Stimulated activated CD4-positive, alpha-beta T cell treated with anti-CD3 and anti-CD28 coated beads, Interleukin-2, amount 100 ng/mL, for 24 hours (primary cell): Measurements from ENCODE around the gene LYPD3.
"Not testable (repeated sequence)": the region's sequence is repeated elsewhere in the genome, so short reads cannot be mapped to it uniquely, and the experiment has no call there.

Experiments used
- DNase-seq, 2 donors: peaks; one replicate each; pipeline ENCODE4 v3.0.0-alpha.2; 2020

The LYPD3 gene

GRCh38 chr19:43465468-43466120 lies at the start of gene LYPD3:
Gene LYPD3 (minus strand): TSS chr19:43465608. CDS start chr19:43465571, 37 bp downstream.
- no peak for DNase-seq

DNA sequence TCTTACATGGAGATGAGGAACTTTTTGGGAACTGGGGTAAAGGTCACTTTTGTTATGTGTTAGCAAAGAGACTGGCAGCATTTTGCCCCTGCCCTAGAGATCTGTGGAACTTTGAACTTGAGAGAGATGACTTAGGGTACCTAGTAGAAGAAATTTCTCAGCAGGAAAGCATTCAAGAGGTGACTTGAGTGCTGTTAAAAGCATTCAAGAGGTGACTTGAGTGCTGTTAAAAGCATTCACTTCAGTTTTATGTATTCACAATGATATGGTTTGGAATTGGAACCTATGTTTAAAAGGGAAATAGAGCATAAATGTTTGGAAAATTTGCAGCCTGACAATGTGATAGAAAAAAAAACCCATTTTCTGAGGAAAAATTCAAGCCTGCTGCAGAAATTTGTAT lies 47.0 kb upstream of the LYPD3 start:
- DNase-seq: not testable (repeated sequence)

DNA sequence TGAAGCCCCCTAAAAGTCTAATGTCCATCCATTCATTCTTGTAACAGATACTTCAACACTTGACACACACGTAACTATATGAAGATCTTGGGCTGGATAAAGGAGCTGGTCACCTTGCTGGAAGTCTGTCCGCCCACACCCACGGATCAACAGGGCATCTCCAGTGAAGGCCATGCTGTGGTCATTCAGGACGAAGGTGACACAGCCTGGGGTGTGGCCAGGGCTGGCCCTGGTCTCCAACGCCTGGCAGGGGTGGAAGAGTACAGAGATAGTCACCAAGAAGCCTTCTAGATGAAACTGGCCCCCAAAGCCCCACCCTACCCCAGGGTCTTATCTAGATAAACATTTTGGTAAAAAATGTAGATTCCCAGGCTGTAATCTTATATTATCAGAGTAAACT lies 45.9 kb upstream of the LYPD3 start:
- no peak for DNase-seq

DNA sequence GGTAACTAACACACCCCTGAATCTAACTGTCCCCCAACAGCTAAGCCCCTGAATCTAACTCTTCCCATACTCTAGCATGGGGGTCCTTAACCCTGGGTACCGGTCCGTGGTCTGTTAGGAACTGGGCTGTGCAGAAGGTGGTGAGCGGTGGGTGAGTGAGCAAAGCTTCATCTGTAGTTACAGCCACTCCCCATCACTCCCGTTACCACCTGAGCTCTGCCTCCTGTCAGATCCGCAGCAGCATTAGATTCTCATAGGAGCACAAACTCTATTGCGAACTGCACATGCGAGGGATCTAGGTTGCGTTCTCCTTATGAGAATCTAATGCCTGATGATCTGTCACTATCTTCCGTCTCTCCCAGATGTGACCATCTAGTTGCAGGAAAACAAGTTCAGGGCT lies 45.3 kb upstream of the LYPD3 start:
- DNase-seq: no peak

DNA sequence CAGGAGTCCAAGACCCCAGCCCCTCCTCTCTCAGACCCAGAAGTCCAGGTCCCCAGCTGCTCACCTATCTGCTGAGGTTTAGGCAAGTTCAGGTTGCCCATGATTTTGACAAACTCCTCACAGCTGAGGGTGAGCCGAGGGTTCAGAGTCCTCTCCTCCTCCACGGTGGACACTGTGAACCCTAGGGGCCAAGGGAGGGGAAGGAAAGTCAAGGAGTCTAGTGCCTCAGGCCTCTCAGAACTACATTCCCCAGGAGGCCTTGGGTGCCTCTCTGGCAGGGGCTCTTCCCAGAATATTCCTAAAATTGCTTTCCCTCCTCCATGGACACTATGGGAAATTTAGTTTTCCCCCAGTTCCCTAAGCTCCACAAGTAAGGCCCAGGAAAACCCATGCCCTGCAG lies 42.5 kb upstream of the LYPD3 start:
- no peak for DNase-seq

DNA sequence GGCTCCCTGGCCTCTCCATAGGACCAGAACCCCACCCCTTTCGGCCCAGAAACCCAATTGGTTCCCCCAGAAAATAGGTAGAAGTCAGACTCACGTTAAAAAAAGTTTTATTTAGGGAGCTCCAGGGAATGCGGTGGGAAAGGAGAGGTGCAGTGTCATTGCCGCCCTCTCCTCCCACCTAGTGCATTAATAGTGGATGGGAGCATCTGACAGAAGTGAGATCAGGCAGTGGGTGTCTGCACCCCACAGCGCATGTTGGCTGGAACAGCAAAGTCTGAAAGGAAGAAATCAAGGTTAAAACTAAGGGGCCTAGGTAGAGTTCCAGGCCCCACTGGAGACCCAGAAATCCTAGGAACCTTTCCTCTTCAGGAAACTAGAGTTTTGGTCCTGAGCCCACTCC lies 41.2 kb upstream of the LYPD3 start:
- no peak for DNase-seq

- DNase-seq: no peak
These were observed 40.5 kb upstream of the LYPD3 start for GRCh38 chr19:43505941-43506340.

DNA sequence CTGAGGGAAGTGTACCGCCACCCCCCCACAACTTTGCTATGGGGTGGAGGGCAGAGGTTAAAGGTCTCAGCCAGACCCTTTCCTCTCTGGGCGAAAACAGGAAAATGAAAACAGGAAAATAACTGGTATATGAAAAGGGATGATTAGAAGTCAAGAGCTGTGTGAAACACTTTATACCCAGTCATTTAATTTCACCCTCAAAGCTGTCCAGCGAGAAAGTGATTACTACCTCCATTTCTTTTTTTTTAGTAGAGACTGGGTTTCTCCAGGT lies 39.7 kb upstream of the LYPD3 start:
- DNase-seq: no peak

GRCh38 chr19:43504426-43505185 lies 39.2 kb upstream of the LYPD3 start, which contains the start of gene PHLDB3:
Gene PHLDB3 (minus strand): TSS chr19:43504746. CDS start chr19:43504118, 628 bp downstream.
- peak; percentile 57 to 60 for DNase-seq

DNA sequence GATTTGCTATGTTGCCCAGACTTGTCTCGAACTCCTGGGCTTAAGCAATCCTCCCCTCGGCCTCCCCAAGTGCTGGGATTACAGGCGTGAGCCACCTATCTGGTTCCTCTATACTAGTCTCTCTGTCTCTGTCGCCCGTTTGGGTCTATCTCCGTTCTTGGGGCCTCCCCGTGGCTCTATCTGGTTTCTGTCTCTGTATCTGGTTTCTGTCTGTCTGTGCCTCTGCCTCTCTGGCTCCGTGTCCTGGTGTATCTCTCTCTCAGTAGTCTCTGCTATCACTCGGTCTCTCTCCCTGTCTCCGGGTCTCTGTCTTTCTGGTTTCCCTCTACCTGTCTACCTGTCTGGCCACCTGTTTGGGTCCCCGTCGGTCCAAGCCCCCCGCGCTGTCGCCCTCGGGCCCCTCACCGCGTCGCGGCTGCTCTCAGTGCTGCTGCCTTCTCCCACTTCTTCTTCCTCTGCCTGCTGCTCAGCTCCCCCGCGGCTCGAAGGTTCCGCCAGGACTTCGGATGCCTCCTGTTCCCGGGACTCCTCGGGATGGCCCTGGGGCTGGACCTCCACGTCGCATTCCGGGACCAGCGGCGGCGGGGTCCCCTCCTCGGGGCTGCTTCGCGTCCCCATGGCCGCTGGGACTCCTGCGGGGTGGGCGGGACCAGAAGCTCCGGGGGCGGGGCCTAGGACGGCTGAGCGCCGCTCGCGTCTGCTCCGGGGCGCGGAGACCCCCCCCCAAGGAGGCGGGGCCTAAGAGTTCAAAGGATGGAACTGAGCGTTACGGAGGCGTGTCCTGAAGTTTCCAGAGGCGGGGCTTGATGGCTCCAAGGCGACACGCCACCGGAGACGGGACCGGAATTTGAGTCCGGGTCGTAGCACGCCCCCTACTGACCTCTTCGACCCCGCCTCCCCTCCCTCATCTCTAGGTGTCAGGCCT lies 38.4 kb upstream of the LYPD3 start:
- DNase-seq: peak; percentile 99

- DNase-seq: no peak
These were observed 37.1 kb upstream of the LYPD3 start for GRCh38 chr19:43502419-43502976.

DNA sequence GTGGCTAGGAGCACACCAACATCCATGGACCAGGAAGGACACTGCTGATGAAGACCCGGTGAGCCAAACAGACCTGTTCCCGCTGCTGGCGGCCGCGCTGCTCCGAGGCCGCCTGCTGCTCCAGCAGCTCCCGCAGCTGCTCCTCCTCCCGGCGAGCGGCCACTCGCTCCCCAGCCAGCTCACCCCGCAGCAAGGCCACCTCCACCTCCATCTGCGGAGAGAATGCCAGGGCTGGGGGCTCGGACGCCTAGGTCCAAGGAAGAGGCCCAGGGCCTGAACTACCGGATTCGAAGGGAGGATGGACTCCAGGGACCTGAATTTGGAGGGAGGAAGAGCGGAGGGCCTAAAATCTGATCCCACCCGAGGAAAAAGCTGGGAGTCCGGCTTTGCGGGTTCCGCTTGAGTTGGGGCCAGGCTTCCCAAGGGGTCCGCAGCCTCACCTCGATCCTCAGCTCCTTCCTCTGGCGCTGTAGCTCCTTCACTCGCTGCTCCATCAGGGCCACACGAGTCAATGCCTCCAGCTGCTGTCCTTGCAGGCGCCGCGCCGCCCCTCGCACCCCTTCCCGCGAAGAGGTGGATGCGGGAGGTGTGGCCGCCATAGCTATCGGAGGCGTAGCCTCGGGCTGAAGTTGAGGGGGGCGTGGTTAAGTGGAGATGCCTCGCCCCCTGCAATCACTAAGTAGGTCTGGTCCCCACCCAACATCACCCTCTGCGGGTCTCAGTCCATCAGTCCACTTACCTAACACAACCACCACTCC lies 36.4 kb upstream of the LYPD3 start:
- DNase-seq: no peak

GRCh38 chr19:43499042-43499441 lies 33.6 kb upstream of the LYPD3 start:
- DNase-seq: no peak

GRCh38 chr19:43498233-43498842 lies 32.9 kb upstream of the LYPD3 start:
- DNase-seq: no peak

DNA sequence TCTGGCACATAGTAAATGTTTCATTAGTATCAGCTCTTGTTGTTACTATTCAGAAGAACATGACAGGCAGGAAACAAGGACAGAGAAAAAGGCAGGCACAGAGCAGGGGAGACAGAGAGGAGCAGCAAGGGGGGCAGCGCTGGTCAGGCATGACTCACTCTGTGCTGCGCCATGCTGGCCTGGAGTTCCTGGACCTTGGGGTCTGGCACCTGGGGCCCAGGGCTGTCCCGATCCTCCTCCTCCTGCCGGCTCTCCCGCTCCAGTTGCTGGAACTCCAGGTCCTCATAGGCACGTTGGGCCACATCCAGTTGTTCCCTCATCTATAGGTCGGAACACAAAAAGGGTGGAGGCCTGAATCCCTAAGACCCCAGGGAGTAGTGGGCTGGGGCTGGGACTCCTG lies 31.6 kb upstream of the LYPD3 start:
- DNase-seq: no peak

- no peak for DNase-seq
These were observed 29.7 kb upstream of the LYPD3 start for GRCh38 chr19:43495082-43495481.

- DNase-seq: no peak
These were observed 25.4 kb upstream of the LYPD3 start for GRCh38 chr19:43490759-43491158.

- DNase-seq: no peak
These were observed 24.7 kb upstream of the LYPD3 start for GRCh38 chr19:43489979-43490599.

GRCh38 chr19:43489310-43489709 lies 23.9 kb upstream of the LYPD3 start:
- no peak for DNase-seq

- no peak for DNase-seq
These were observed 22.8 kb upstream of the LYPD3 start for GRCh38 chr19:43488179-43488578.

GRCh38 chr19:43486412-43486811 lies 21.0 kb upstream of the LYPD3 start:
- no peak for DNase-seq

DNA sequence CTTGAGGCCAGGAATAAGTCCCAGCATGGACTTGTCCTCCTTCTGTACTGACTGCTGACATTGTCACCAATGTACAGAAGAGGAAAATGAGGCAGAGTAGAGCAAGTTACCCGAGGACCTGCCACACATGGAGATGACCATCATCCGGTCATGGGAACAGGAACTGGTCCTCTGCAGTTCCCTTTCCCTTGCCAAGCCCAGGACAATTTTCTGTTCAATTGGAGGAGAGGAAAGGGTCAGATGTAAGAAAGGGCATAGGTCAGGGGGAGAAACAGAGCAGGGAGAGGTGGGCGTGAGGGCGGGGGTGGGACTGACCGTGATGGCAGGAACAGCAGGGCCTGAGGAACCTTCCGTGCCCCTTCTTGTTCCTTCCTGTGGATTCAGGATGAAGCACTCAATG lies 20.5 kb upstream of the LYPD3 start:
- DNase-seq: no peak
